ENCODE results near the gene UTP4.

Gene UTP4

GRCh38 chr16:69108064-69108904 lies 24.2 kb upstream of the UTP4 start:
- TF ChIP-seq, protein P1, sequence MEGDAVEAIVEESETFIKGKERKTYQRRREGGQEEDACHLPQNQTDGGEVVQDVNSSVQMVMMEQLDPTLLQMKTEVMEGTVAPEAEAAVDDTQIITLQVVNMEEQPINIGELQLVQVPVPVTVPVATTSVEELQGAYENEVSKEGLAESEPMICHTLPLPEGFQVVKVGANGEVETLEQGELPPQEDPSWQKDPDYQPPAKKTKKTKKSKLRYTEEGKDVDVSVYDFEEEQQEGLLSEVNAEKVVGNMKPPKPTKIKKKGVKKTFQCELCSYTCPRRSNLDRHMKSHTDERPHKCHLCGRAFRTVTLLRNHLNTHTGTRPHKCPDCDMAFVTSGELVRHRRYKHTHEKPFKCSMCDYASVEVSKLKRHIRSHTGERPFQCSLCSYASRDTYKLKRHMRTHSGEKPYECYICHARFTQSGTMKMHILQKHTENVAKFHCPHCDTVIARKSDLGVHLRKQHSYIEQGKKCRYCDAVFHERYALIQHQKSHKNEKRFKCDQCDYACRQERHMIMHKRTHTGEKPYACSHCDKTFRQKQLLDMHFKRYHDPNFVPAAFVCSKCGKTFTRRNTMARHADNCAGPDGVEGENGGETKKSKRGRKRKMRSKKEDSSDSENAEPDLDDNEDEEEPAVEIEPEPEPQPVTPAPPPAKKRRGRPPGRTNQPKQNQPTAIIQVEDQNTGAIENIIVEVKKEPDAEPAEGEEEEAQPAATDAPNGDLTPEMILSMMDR (IDR thresholded peaks at IDR 0.05; ENCODE audit: low read depth, low read length, missing control alignments), result no peak
- Histone ChIP-seq H3K27ac (no peak overlapping the region), H3K4me3 (ENCODE audit: low read depth, low read length) (no peak overlapping the region), H3K36me3 (replicated peaks) (no peaks in the 10 kb centered on the region), H3K27me3 (replicated peaks) (no peaks in the 10 kb centered on the region)
- no peak for DNase-seq
- in situ Hi-C loops (cut with HindIII; ENCODE audit: low pct_ligation_motif_present, low sequenced_read_pairs), result loop anchor here (25.0 kb wide), 2 partner anchors 96 to 196 kb away; no protein-coding TSS in a partner anchor

DNA sequence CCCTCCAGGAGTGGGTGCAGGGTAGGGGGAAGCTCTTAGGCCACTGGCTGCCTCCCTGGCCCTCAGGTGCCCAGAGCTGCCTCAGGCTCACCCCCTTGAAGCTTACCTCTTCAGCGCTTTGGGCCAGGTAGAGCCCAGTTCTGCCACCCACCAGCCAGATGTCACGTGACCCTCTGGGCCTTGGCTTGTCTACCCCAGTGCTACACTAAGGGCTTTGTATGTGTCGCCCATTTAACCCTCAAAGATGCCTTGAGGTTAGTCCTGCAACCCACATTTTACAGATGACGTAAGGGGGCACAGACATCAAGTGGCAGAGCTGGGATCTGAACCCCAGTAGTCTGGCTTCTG lies 23.6 kb upstream of the UTP4 start:
- H3K27me3 ChIP-seq (replicated peaks), result no peaks in the 10 kb centered on the region
- in situ Hi-C loops (cut with HindIII; ENCODE audit: low pct_ligation_motif_present, low sequenced_read_pairs), result loop anchor here (25.0 kb wide), 2 partner anchors 97 to 197 kb away; no protein-coding TSS in a partner anchor
- no peak overlapping the region for H3K27ac ChIP-seq
- TF ChIP-seq, protein P1 (IDR thresholded peaks at IDR 0.05; ENCODE audit: low read depth, low read length, missing control alignments), result no peak
- no peak for DNase-seq
- H3K36me3 ChIP-seq (replicated peaks), result no peaks in the 10 kb centered on the region
- no peak overlapping the region for H3K4me3 ChIP-seq (ENCODE audit: low read depth, low read length)

- Histone ChIP-seq H3K27ac (no peak overlapping the region), H3K27me3 (replicated peaks) (no peaks in the 10 kb centered on the region), H3K36me3 (replicated peaks) (peaks cover 6% of the 10 kb centered on the region), H3K4me3 (ENCODE audit: low read depth, low read length) (no peak overlapping the region)
- TF ChIP-seq, protein P1 (IDR thresholded peaks at IDR 0.05; ENCODE audit: low read depth, low read length, missing control alignments), result no peak
- in situ Hi-C loops (cut with HindIII; ENCODE audit: low pct_ligation_motif_present, low sequenced_read_pairs), result loop anchor here (25.0 kb wide), 2 partner anchors 97 to 197 kb away; no protein-coding TSS in a partner anchor
- DNase-seq, result no peak
Observed at GRCh38 chr16:69109486-69110270, 22.8 kb upstream of the UTP4 start.

- H3K27ac ChIP-seq, result no peak overlapping the region
- in situ Hi-C loops (cut with HindIII; ENCODE audit: low pct_ligation_motif_present, low sequenced_read_pairs), result loop anchor here (25.0 kb wide), 2 partner anchors 98 to 198 kb away; no protein-coding TSS in a partner anchor
- no peaks in the 10 kb centered on the region for H3K27me3 ChIP-seq (replicated peaks)
- H3K4me3 ChIP-seq (ENCODE audit: low read depth, low read length), result no peak overlapping the region
- no peak for DNase-seq
- H3K36me3 ChIP-seq (replicated peaks), result peaks cover 6% of the 10 kb centered on the region
- TF ChIP-seq, protein P1 (IDR thresholded peaks at IDR 0.05; ENCODE audit: low read depth, low read length, missing control alignments), result no peak
Observed at GRCh38 chr16:69110406-69110805, 22.0 kb upstream of the UTP4 start.

- no peak for DNase-seq
- peaks cover 6% of the 10 kb centered on the region for H3K36me3 ChIP-seq (replicated peaks)
- in situ Hi-C loops (cut with HindIII; ENCODE audit: low pct_ligation_motif_present, low sequenced_read_pairs), result loop anchor here (25.0 kb wide), 2 partner anchors 99 to 199 kb away; no protein-coding TSS in a partner anchor
- TF ChIP-seq, protein P1 (IDR thresholded peaks at IDR 0.05; ENCODE audit: low read depth, low read length, missing control alignments), result no peak
- no peak overlapping the region for H3K4me3 ChIP-seq (ENCODE audit: low read depth, low read length)
- no peaks in the 10 kb centered on the region for H3K27me3 ChIP-seq (replicated peaks)
- no peak overlapping the region for H3K27ac ChIP-seq
Observed at GRCh38 chr16:69111216-69111875, 21.1 kb upstream of the UTP4 start.

All from brain microvascular endothelial cell (primary cell).